ENCODE data around the gene TRDMT1. TPM values are rescaled to one million over a fixed set of nuclear protein-coding genes. Genes with fewer than 3 reads are reported as not detected.

Gene TRDMT1
- total and polyA plus RNA-seq, 2 donors (not counting 1 experiment from before 2014, with no cell fraction given): 3.0 to 20.4 TPM

- Histone ChIP-seq H3K27me3 (replicated peaks in 1 of 4; ENCODE audit: control extremely low read depth in 1 of 4, control insufficient read depth in 3 of 4, insufficient read depth in 4 of 4, low read length in 3 of 4) (no peaks in the 10 kb centered on the region), H3K27ac (ENCODE audit: low read length in 2 of 2) (no peak overlapping the region), H3K4me2 (replicated peaks; ENCODE audit: low read depth, low read length, poor library complexity, severe bottlenecking) (no peak overlapping the region), H4K20me1 (ENCODE audit: control insufficient read depth, insufficient read depth, low read length, poor library complexity, severe bottlenecking) (no peaks in the 10 kb centered on the region), H3K4me3 (ENCODE audit: control extremely low read depth in 1 of 5, extremely low read depth in 1 of 5, insufficient read depth in 1 of 5, low read depth in 2 of 5, low read length in 4 of 5) (no peak overlapping the region), H3K4me1 (ENCODE audit: control insufficient read depth in 2 of 2, insufficient read depth in 2 of 2, low read length in 2 of 2) (no peaks in the 10 kb centered on the region), H3K36me3 (replicated peaks in 1 of 2; ENCODE audit: control extremely low read depth in 1 of 2, control insufficient read depth in 1 of 2, extremely low read depth in 1 of 2, insufficient read depth in 2 of 2, low read length in 1 of 2) (no peaks in the 10 kb centered on the region), H3K9me3 (ENCODE audit: control extremely low read depth in 1 of 3, control insufficient read depth in 2 of 3, insufficient read depth in 1 of 3, low read length in 2 of 3) (no peaks in the 10 kb centered on the region), H3K9ac (ENCODE audit: low read length) (no peak overlapping the region), H2AFZ (ENCODE audit: insufficient read depth, low read depth, low read length, poor library complexity, severe bottlenecking) (no peak overlapping the region), H3K79me2 (ENCODE audit: control insufficient read depth, insufficient read depth, low read length) (no peaks in the 10 kb centered on the region)
- POLR2A ChIA-PET: no interaction called here
- no peak overlapping the region for H3K27ac Mint-ChIP-seq
- no peak overlapping the region for H3K4me3 Mint-ChIP-seq
- H3K4me1 Mint-ChIP-seq: no peaks in the 10 kb centered on the region
- CTCF ChIA-PET: no interaction called here
- DNase-seq (no peak), ATAC-seq (ENCODE audit: low read depth) (no peak)
- 100% methylated on average over 1 of the region's 3 CpGs for WGBS (ENCODE audit: insufficient coverage)
- H3K27me3 Mint-ChIP-seq: no peaks in the 10 kb centered on the region
- intact Hi-C loops (cut with micrococcal nuclease): no loop called here
- H3K9me3 Mint-ChIP-seq (ENCODE audit: insufficient read depth): no peaks in the 10 kb centered on the region
- TF ChIP-seq EZH2 (IDR thresholded peaks at IDR 0.05; ENCODE audit: borderline replicate concordance, insufficient read depth, low read depth, low read length, poor library complexity, severe bottlenecking): no peak
- TF ChIP-seq, protein P1, sequence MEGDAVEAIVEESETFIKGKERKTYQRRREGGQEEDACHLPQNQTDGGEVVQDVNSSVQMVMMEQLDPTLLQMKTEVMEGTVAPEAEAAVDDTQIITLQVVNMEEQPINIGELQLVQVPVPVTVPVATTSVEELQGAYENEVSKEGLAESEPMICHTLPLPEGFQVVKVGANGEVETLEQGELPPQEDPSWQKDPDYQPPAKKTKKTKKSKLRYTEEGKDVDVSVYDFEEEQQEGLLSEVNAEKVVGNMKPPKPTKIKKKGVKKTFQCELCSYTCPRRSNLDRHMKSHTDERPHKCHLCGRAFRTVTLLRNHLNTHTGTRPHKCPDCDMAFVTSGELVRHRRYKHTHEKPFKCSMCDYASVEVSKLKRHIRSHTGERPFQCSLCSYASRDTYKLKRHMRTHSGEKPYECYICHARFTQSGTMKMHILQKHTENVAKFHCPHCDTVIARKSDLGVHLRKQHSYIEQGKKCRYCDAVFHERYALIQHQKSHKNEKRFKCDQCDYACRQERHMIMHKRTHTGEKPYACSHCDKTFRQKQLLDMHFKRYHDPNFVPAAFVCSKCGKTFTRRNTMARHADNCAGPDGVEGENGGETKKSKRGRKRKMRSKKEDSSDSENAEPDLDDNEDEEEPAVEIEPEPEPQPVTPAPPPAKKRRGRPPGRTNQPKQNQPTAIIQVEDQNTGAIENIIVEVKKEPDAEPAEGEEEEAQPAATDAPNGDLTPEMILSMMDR (IDR thresholded peaks at IDR 0.05): no peak
Observed at GRCh38 chr10:17119845-17120244, 81.6 kb downstream of the TRDMT1 start.

DNA sequence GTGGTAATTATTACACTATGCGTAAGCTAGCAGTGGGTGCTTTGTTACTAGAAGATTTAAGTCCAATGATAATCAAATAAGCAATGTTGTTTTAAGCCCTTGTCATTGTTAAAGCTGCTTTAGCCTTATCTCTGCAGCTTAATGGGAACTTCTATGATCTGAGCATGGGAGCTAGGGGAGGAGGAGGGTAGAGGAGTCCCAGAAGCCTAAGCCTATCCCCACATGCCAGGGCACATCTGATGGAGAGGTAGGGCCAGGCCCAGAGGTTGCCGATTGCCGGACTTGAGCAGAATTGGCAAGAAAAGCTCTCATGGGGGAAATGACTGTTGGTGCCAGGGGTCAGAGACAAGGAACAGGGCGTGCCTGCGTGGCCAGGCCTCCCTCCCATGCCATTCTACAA, 85.3 kb downstream of the TRDMT1 start:
- Mint-ChIP-seq H3K27me3 (no peaks in the 10 kb centered on the region), H3K9me3 (ENCODE audit: insufficient read depth) (no peaks in the 10 kb centered on the region), H3K27ac (no peak overlapping the region), H3K4me1 (no peaks in the 10 kb centered on the region), H3K4me3 (no peak overlapping the region)
- CTCF ChIA-PET: no interaction called here
- no peak overlapping the region for H2AFZ ChIP-seq (ENCODE audit: insufficient read depth, low read depth, low read length, poor library complexity, severe bottlenecking)
- no peaks in the 10 kb centered on the region for H4K20me1 ChIP-seq (ENCODE audit: control insufficient read depth, insufficient read depth, low read length, poor library complexity, severe bottlenecking)
- H3K79me2 ChIP-seq (ENCODE audit: control insufficient read depth, insufficient read depth, low read length): no peaks in the 10 kb centered on the region
- no peak overlapping the region for H3K27ac ChIP-seq (ENCODE audit: low read length in 2 of 2)
- H3K36me3 ChIP-seq (replicated peaks in 1 of 2; ENCODE audit: control extremely low read depth in 1 of 2, control insufficient read depth in 1 of 2, extremely low read depth in 1 of 2, insufficient read depth in 2 of 2, low read length in 1 of 2): no peaks in the 10 kb centered on the region
- H3K4me1 ChIP-seq (ENCODE audit: control insufficient read depth in 2 of 2, insufficient read depth in 2 of 2, low read length in 2 of 2): no peaks in the 10 kb centered on the region
- H3K9ac ChIP-seq (ENCODE audit: low read length): no peak overlapping the region
- intact Hi-C loops (cut with micrococcal nuclease): no loop called here
- no CpG with 5 or more reads among the region's 5 CpGs for WGBS (ENCODE audit: insufficient coverage)
- TF ChIP-seq EZH2 (IDR thresholded peaks at IDR 0.05; ENCODE audit: borderline replicate concordance, insufficient read depth, low read depth, low read length, poor library complexity, severe bottlenecking): no peak
- TF ChIP-seq, protein P1 (IDR thresholded peaks at IDR 0.05): no peak
- no peak overlapping the region for H3K4me2 ChIP-seq (replicated peaks; ENCODE audit: low read depth, low read length, poor library complexity, severe bottlenecking)
- ATAC-seq (ENCODE audit: low read depth) (no peak), DNase-seq (no peak)
- no peaks in the 10 kb centered on the region for H3K27me3 ChIP-seq (replicated peaks in 1 of 4; ENCODE audit: control extremely low read depth in 1 of 4, control insufficient read depth in 3 of 4, insufficient read depth in 4 of 4, low read length in 3 of 4)
- POLR2A ChIA-PET: no interaction called here
- H3K9me3 ChIP-seq (ENCODE audit: control extremely low read depth in 1 of 3, control insufficient read depth in 2 of 3, insufficient read depth in 1 of 3, low read length in 2 of 3): no peaks in the 10 kb centered on the region
- H3K4me3 ChIP-seq (ENCODE audit: control extremely low read depth in 1 of 5, extremely low read depth in 1 of 5, insufficient read depth in 1 of 5, low read depth in 2 of 5, low read length in 4 of 5): no peak overlapping the region

All from B cell (primary cell).